Osteocyte (in vitro differentiated cells): ENCODE measurements around the gene CFAP61. TPM values are rescaled to one million over a fixed set of nuclear protein-coding genes. Genes with fewer than 3 reads are reported as not detected.

Experiments used
- DNase-seq: peaks from one replicate; pipeline ENCODE4 v3.0.0; 2021; ENCODE audit warnings: mixed read lengths; ENCODE audit not compliant: unreplicated experiment; ENCODE audit errors: extremely low spot score
- H3K27ac Mint-ChIP-seq: one replicate; pipeline ENCODE4 v1.8.0; 2021; ENCODE audit warnings: mild to moderate bottlenecking, mixed read lengths; ENCODE audit not compliant: unreplicated experiment
- H3K27me3 Mint-ChIP-seq: one replicate; pipeline ENCODE4 v1.8.0; 2021; ENCODE audit warnings: mixed read lengths; ENCODE audit not compliant: unreplicated experiment
- H3K36me3 Mint-ChIP-seq: one replicate; pipeline ENCODE4 v1.8.0; 2021; ENCODE audit warnings: mixed read lengths; ENCODE audit not compliant: unreplicated experiment
- H3K4me1 Mint-ChIP-seq: one replicate; pipeline ENCODE4 v1.8.0; 2021; ENCODE audit warnings: mixed read lengths; ENCODE audit not compliant: unreplicated experiment
- H3K4me3 Mint-ChIP-seq: one replicate; pipeline ENCODE4 v1.8.0; 2021; ENCODE audit warnings: mild to moderate bottlenecking, moderate library complexity, mixed read lengths; ENCODE audit not compliant: unreplicated experiment
- H3K9me3 Mint-ChIP-seq: one replicate; pipeline ENCODE4 v1.8.0; 2021; ENCODE audit warnings: mixed read lengths; ENCODE audit not compliant: unreplicated experiment
- total RNA-seq: library from RNA; stranded (reverse); gene quantifications from 2 replicates; pipeline ENCODE4 v1.2.1, GENCODE V29; 2021
- TF ChIP-seq, protein P1 (sequence below): fragments of 200-600 bp; sonication (generic); IDR thresholded peaks from 2 replicates; pipeline ENCODE4 v1.5.0; 2021; ENCODE audit warnings: antibody characterized with exemption, mild to moderate bottlenecking, moderate library complexity

Gene CFAP61
- total RNA-seq, 1 donor from 2014 or later, result not detected

GRCh38 chr20:20202768-20203167, 150.4 kb downstream of the CFAP61 start:
- Mint-ChIP-seq H3K4me3 (no peak overlapping the region), H3K36me3 (no peaks in the 10 kb centered on the region), H3K27ac (no peak overlapping the region), H3K9me3 (no peaks in the 10 kb centered on the region), H3K4me1 (peaks cover 6% of the 10 kb centered on the region), H3K27me3 (peaks cover 8% of the 10 kb centered on the region)
- no peak for DNase-seq
- TF ChIP-seq, protein P1, sequence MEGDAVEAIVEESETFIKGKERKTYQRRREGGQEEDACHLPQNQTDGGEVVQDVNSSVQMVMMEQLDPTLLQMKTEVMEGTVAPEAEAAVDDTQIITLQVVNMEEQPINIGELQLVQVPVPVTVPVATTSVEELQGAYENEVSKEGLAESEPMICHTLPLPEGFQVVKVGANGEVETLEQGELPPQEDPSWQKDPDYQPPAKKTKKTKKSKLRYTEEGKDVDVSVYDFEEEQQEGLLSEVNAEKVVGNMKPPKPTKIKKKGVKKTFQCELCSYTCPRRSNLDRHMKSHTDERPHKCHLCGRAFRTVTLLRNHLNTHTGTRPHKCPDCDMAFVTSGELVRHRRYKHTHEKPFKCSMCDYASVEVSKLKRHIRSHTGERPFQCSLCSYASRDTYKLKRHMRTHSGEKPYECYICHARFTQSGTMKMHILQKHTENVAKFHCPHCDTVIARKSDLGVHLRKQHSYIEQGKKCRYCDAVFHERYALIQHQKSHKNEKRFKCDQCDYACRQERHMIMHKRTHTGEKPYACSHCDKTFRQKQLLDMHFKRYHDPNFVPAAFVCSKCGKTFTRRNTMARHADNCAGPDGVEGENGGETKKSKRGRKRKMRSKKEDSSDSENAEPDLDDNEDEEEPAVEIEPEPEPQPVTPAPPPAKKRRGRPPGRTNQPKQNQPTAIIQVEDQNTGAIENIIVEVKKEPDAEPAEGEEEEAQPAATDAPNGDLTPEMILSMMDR, result no peak

DNA sequence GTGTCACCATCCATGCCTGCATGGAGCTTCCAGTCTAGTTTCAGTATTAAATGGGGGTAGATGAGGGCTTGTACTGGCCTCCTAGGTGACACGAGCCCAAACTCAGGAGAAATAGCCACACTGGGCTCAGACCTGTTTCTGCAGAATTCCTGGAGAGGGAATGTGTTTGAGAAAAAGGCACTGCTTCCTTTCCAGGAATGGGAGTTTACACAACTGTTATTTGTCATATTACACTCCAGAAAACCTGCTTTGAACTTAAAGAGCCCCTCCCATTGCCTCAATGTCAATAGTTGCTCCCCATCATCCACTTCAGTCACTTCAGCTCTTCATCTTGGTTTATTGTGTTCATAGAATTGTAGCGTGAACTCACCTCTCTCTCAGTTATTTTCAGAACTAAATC, 151.5 kb downstream of the CFAP61 start:
- no peak for DNase-seq
- Mint-ChIP-seq H3K4me3 (no peak overlapping the region), H3K27ac (no peak overlapping the region), H3K36me3 (no peaks in the 10 kb centered on the region), H3K27me3 (peaks cover 8% of the 10 kb centered on the region), H3K9me3 (no peaks in the 10 kb centered on the region), H3K4me1 (peaks cover 6% of the 10 kb centered on the region)
- TF ChIP-seq, protein P1, result no peak

- Mint-ChIP-seq H3K27me3 (peaks cover 8% of the 10 kb centered on the region), H3K27ac (no peak overlapping the region), H3K36me3 (no peaks in the 10 kb centered on the region), H3K4me3 (no peak overlapping the region), H3K9me3 (no peaks in the 10 kb centered on the region), H3K4me1 (peaks cover 6% of the 10 kb centered on the region)
- no peak for DNase-seq
- TF ChIP-seq, protein P1, result no peak
Measured at GRCh38 chr20:20204256-20204655, 151.9 kb downstream of the CFAP61 start.

DNA sequence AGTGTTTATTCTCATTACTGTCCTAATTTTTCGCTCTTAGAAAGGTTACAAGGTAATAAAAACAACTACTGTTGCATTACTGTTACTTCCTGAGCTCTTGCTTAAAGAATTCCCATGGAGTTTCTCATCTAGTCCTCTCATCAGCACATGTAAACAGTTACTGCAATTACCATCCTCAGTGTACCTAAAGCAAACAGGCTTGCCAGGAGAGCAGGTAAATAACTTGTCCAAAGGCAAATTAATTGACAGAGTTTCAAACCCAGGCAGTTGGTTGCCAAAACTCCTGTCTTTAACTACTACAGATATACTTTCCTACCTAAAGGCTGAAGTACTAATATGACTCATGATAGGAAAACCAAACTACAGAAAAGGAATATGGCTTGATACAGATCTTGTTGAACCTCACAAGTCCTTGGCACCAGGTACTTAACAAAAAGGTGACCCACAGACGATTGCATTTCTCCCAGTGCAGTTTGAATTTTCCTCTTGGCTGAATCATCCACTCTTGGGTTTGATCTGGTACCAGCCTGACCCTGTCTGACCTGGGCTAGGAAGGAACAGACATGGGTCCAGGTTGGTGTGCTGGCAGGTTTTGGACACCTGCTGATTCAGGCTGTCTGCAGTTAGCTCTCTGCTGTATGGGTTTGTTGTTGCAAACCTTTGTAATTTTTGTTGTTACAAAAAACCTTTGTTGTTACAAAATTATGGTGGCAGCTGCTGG, 153.0 kb downstream of the CFAP61 start:
- no peak overlapping the region for H3K4me3 Mint-ChIP-seq
- no peak overlapping the region for H3K27ac Mint-ChIP-seq

DNA sequence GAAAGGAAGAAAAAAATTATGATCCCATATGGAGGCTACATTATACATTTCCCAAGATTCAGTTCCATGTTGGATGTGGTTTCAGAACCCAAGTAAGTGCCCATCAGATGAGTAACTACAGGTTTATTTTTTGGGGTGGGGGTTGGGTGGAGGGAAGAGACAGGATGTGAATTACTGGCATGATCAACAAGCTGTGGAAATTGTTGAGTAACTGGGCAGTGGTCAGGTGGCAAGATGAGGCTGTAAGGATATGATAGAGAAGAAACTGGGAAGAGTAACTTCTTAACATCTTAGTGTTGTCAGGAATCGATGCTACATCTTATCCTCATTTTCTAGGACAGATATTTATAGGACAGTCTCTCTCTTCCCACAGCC, 153.5 kb downstream of the CFAP61 start:
- no peak overlapping the region for H3K4me3 Mint-ChIP-seq
- peaks cover 16% of the 10 kb centered on the region for H3K4me1 Mint-ChIP-seq
- no peak overlapping the region for H3K27ac Mint-ChIP-seq
- no peaks in the 10 kb centered on the region for H3K9me3 Mint-ChIP-seq
- H3K36me3 Mint-ChIP-seq, result no peaks in the 10 kb centered on the region
- DNase-seq, result no peak
- TF ChIP-seq, protein P1, result no peak
- peaks cover 3% of the 10 kb centered on the region for H3K27me3 Mint-ChIP-seq

More for the DNA sequence above, 153.0 kb downstream of the CFAP61 start:
- no peak for DNase-seq
- Mint-ChIP-seq H3K9me3 (no peaks in the 10 kb centered on the region), H3K27me3 (peaks cover 3% of the 10 kb centered on the region), H3K36me3 (no peaks in the 10 kb centered on the region), H3K4me1 (peaks cover 10% of the 10 kb centered on the region)
- TF ChIP-seq, protein P1, result no peak
